ENCODE data around the gene CDK18.

GRCh38 chr1:205570173-205570501 is 65.7 kb downstream of the CDK18 start:
- TF ChIP-seq, protein P1, sequence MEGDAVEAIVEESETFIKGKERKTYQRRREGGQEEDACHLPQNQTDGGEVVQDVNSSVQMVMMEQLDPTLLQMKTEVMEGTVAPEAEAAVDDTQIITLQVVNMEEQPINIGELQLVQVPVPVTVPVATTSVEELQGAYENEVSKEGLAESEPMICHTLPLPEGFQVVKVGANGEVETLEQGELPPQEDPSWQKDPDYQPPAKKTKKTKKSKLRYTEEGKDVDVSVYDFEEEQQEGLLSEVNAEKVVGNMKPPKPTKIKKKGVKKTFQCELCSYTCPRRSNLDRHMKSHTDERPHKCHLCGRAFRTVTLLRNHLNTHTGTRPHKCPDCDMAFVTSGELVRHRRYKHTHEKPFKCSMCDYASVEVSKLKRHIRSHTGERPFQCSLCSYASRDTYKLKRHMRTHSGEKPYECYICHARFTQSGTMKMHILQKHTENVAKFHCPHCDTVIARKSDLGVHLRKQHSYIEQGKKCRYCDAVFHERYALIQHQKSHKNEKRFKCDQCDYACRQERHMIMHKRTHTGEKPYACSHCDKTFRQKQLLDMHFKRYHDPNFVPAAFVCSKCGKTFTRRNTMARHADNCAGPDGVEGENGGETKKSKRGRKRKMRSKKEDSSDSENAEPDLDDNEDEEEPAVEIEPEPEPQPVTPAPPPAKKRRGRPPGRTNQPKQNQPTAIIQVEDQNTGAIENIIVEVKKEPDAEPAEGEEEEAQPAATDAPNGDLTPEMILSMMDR (IDR thresholded peaks at IDR 0.05), result no peak
- no peak for TF ChIP-seq POLR2A (IDR thresholded peaks at IDR 0.05)

All from thyroid gland (tissue), 4 donors.